Activated T-cell treated with anti-CD3 and anti-CD28 coated beads for 48 hours (primary cell): ENCODE data around the gene RFTN1.

Experiments
- DNase-seq: peaks from one replicate; pipeline ENCODE4 v3.0.0-alpha.2; 2020; ENCODE audit warnings: low read depth

RFTN1 gene

GRCh38 chr3:16355828-16356227, 157.7 kb downstream of the RFTN1 start:
- no peak for DNase-seq

- no peak for DNase-seq
Observed at GRCh38 chr3:16354291-16354690, 159.2 kb downstream of the RFTN1 start.

- no peak for DNase-seq
Observed at GRCh38 chr3:16352428-16352827, 161.1 kb downstream of the RFTN1 start.

- no peak for DNase-seq
Observed at GRCh38 chr3:16350597-16351318, 162.7 kb downstream of the RFTN1 start.

- no peak for DNase-seq
Observed at GRCh38 chr3:16349986-16350596, 163.4 kb downstream of the RFTN1 start.

- DNase-seq, result no peak
Observed at GRCh38 chr3:16347548-16347947, 166.0 kb downstream of the RFTN1 start.

- DNase-seq, result no peak
Observed at GRCh38 chr3:16346413-16347081, 167.0 kb downstream of the RFTN1 start.

- DNase-seq, result no peak
Observed at GRCh38 chr3:16343101-16343500, 170.4 kb downstream of the RFTN1 start.

GRCh38 chr3:16338999-16339398, 174.5 kb downstream of the RFTN1 start:
- DNase-seq, result no peak

GRCh38 chr3:16337856-16338540, 175.5 kb downstream of the RFTN1 start:
- DNase-seq, result no peak

GRCh38 chr3:16336825-16337224, 176.7 kb downstream of the RFTN1 start:
- no peak for DNase-seq

- DNase-seq, result no peak
Observed at GRCh38 chr3:16335772-16336645, 177.5 kb downstream of the RFTN1 start.

- DNase-seq, result no peak
Observed at GRCh38 chr3:16335333-16335732, 178.2 kb downstream of the RFTN1 start.

GRCh38 chr3:16334909-16335308, 178.6 kb downstream of the RFTN1 start:
- DNase-seq, result no peak

GRCh38 chr3:16332904-16333426, 180.5 kb downstream of the RFTN1 start:
- no peak for DNase-seq

GRCh38 chr3:16331319-16331883, 182.1 kb downstream of the RFTN1 start:
- DNase-seq, result no peak

- DNase-seq, result no peak
Observed at GRCh38 chr3:16330351-16330750, 183.1 kb downstream of the RFTN1 start.

- DNase-seq, result no peak
Observed at GRCh38 chr3:16329826-16330129, 183.7 kb downstream of the RFTN1 start.

GRCh38 chr3:16329036-16329825, 184.3 kb downstream of the RFTN1 start:
- DNase-seq, result no peak

- no peak for DNase-seq
Observed at GRCh38 chr3:16328124-16328523, 185.4 kb downstream of the RFTN1 start.
